OCI-LY7 (cell line): ENCODE measurements around the gene ZBTB20. TPM values are rescaled to one million over a fixed set of nuclear protein-coding genes. Genes with fewer than 3 reads are reported as not detected.

Source experiments
- BruUV-seq: library from RNA; stranded (reverse); fragments of 400-500 nt; replicated peaks from 2 replicates; lab custom pipeline; 2021; lab: Mats Ljungman, UMichigan
- CTCF ChIA-PET: fragments of 300-600 bp; sonication (Branson Sonifier 250); formaldehyde crosslinking; loops from one replicate; lab custom pipeline; 2022; ENCODE audit warnings: antibody characterized with exemption; ENCODE audit not compliant: unreplicated experiment; lab: Charles Lee
- POLR2A ChIA-PET: fragments of 300-600 bp; sonication (Branson Sonifier 250); formaldehyde crosslinking; loops from one replicate; lab custom pipeline; 2022; ENCODE audit warnings: antibody characterized with exemption; lab: Charles Lee
- DNase-seq: peaks from one replicate; pipeline ENCODE4 v3.0.0-alpha.2; 2015; ENCODE audit warnings: low spot score
- H2AFZ ChIP-seq: fragments of 200-600 bp; sonication (generic), shearing (Covaris generic); 2 replicates; pipeline ENCODE4 v1.6.1; 2014; ENCODE audit warnings: mild to moderate bottlenecking, antibody characterized with exemption, low read length, moderate library complexity
- H3K27ac ChIP-seq: fragments of 200-600 bp; sonication (generic); 2 replicates; pipeline ENCODE4 v1.5.1; 2014; ENCODE audit warnings: mixed run types, low read depth, mild to moderate bottlenecking, moderate library complexity, low read length, inconsistent platforms; ENCODE audit not compliant: poor library complexity, severe bottlenecking
- H3K36me3 ChIP-seq: fragments of 200-600 bp; sonication (generic); 2 replicates; pipeline ENCODE4 v1.6.1; 2014; ENCODE audit warnings: mild to moderate bottlenecking, antibody characterized with exemption, low read length, moderate library complexity, mixed read lengths; ENCODE audit not compliant: insufficient read depth
- H3K4me1 ChIP-seq: fragments of 200-600 bp; sonication (generic); 2 replicates; pipeline ENCODE4 v1.5.1; 2014; ENCODE audit warnings: mild to moderate bottlenecking, low read length; ENCODE audit not compliant: insufficient read depth, poor library complexity, severe bottlenecking
- H3K4me2 ChIP-seq: fragments of 200-600 bp; sonication (generic); 2 replicates; pipeline ENCODE4 v1.6.1; 2014; ENCODE audit warnings: mild to moderate bottlenecking, low read length
- H3K4me3 ChIP-seq: fragments of 200-600 bp; sonication (generic); 2 replicates; pipeline ENCODE4 v1.5.1; 2014; ENCODE audit warnings: mild to moderate bottlenecking, low read depth, low read length; ENCODE audit not compliant: poor library complexity, severe bottlenecking
- H3K79me2 ChIP-seq: fragments of 200-600 bp; sonication (generic); 2 replicates; pipeline ENCODE4 v1.6.1; 2016; ENCODE audit warnings: low read depth, mild to moderate bottlenecking, low read length, moderate library complexity, mixed read lengths; ENCODE audit not compliant: insufficient read depth
- H3K9me2 ChIP-seq: fragments of 200-600 bp; sonication (generic); 2 replicates; pipeline ENCODE4 v1.6.1; 2016; ENCODE audit warnings: mild to moderate bottlenecking, low read length, mixed read lengths; ENCODE audit not compliant: insufficient read depth
- H3K9me3 ChIP-seq: fragments of 200-600 bp; sonication (generic); 2 replicates; pipeline ENCODE4 v1.6.1; 2014; ENCODE audit warnings: mild to moderate bottlenecking, mixed run types, low read length, mixed read lengths
- H4K20me1 ChIP-seq: fragments of 200-600 bp; sonication (generic); 2 replicates; pipeline ENCODE4 v1.6.1; 2014; ENCODE audit warnings: mild to moderate bottlenecking, antibody characterized with exemption, low read length, moderate library complexity, mixed read lengths; ENCODE audit not compliant: insufficient read depth
- EZH2phosphoT487 ChIP-seq: fragments of 200-600 bp; sonication (generic); IDR thresholded peaks from 2 replicates; pipeline ENCODE4 v1.6.1; 2018; ENCODE audit warnings: low read depth, borderline replicate concordance, mild to moderate bottlenecking, mixed run types, antibody characterized with exemption, low read length, moderate library complexity, mixed read lengths
- intact Hi-C: fragments of 100-400 bp; cut with micrococcal nuclease; formaldehyde crosslinking; loops from one replicate; pipeline ENCODE4 v1.10.0; 2022; ENCODE audit not compliant: unreplicated experiment
- total RNA-seq, 2 experiments: library from RNA; depleted of rRNA in 1 of 2; stranded (reverse); fragments of >200 nt in 1 of 2; shearing (Covaris generic) in 1 of 2; gene quantifications; 2 replicates each; pipeline ENCODE4 v1.2.3, GENCODE V29; 2014 to 2022
- TF ChIP-seq, protein P1 (sequence below): fragments of 200-600 bp; sonication (generic); conservative IDR thresholded peaks from 2 replicates; pipeline ENCODE4 v1.5.1; 2014; ENCODE audit warnings: mild to moderate bottlenecking, antibody characterized with exemption, low read length, moderate library complexity, mixed read lengths

ZBTB20 gene
- total RNA-seq, 2 experiments from 2014 or later: 5.5 to 11.8 TPM

DNA sequence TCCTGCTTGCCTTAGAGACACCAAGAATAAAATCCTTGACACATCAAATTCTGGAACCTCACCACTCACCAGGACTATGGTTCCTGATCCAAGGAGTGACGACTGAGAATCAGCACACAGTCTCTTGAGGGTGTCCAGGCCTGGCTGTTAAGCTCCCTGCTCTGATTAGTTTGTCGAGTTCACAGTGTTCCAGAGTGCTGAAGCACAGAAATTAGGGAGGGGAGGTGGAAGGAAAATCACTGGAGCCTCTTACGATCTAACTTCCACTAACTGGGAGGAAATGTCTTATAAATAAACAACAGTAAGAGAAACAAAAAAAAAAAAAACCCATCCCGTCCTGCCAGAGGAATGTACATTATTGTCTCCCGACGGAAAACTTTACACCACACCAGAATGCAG, 523.0 kb downstream of the ZBTB20 start:
- CTCF ChIA-PET: no interaction called here
- H3K4me3 ChIP-seq: no peak overlapping the region
- BruUV-seq: no TSS peak
- DNase-seq: no peak
- H3K4me2 ChIP-seq: no peak overlapping the region
- no peak overlapping the region for H3K27ac ChIP-seq
- no peaks in the 10 kb centered on the region for H4K20me1 ChIP-seq
- H3K79me2 ChIP-seq: no peaks in the 10 kb centered on the region
- no peaks in the 10 kb centered on the region for H3K9me2 ChIP-seq
- TF ChIP-seq EZH2phosphoT487: no peak
- TF ChIP-seq, protein P1, sequence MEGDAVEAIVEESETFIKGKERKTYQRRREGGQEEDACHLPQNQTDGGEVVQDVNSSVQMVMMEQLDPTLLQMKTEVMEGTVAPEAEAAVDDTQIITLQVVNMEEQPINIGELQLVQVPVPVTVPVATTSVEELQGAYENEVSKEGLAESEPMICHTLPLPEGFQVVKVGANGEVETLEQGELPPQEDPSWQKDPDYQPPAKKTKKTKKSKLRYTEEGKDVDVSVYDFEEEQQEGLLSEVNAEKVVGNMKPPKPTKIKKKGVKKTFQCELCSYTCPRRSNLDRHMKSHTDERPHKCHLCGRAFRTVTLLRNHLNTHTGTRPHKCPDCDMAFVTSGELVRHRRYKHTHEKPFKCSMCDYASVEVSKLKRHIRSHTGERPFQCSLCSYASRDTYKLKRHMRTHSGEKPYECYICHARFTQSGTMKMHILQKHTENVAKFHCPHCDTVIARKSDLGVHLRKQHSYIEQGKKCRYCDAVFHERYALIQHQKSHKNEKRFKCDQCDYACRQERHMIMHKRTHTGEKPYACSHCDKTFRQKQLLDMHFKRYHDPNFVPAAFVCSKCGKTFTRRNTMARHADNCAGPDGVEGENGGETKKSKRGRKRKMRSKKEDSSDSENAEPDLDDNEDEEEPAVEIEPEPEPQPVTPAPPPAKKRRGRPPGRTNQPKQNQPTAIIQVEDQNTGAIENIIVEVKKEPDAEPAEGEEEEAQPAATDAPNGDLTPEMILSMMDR: no peak
- H3K4me1 ChIP-seq: no peaks in the 10 kb centered on the region
- H3K36me3 ChIP-seq: no peaks in the 10 kb centered on the region
- no peak overlapping the region for H2AFZ ChIP-seq
- intact Hi-C loops: no loop called here
- H3K9me3 ChIP-seq: no peaks in the 10 kb centered on the region
- POLR2A ChIA-PET: interaction anchor here (0.7 kb wide), 1 partner anchor 24 kb away, joined by 5 read pairs; no protein-coding TSS in a partner anchor

DNA sequence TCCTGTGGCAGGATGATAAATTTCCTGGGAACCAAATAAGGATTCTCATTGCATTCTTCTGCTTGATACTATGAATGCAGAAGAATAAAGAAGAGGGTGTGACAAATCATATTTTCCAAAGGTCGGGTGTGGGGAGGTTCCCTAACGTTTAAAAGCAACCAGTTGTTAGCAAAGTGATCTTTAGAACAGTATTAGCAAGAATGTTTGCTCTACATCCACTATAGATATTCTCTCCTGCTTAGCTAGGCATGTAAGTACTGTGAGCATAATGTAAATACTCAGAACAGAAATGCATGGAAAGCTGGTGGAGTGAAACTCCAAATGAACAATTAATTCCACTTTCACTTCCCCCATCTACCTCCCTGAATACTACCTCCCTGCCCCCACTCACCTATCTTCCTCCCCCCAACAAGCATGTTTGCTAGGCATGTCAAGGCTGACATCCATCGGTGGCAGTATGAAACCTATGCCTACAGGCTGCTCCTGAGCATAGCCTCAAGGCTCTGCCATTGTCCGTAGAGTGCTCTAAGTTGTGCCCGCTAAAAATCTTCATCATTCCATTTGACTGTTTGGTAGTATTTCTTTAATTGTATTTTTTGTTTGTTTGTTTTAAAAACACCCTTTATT, 523.6 kb downstream of the ZBTB20 start:
- BruUV-seq: no TSS peak

DNA sequence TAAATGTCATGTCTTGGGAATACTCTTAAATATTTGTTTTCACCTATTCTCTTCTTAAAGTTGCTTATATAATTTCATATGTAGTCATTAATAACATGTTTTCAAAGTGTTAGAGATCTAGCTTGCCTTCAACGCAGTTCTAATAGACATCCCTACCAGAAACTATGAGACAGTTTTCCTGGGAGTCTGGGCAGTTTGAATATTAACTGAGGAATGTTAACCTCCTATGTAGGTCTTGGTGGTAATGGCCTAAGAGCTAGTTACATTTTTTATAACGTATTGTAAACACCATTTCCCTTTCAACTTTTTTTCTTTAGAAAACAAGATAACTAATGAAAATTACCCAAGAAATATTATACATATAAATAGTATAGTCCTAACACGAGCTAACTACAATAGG, 525.1 kb downstream of the ZBTB20 start:
- CTCF ChIA-PET: no interaction called here
- no TSS peak for BruUV-seq
- Histone ChIP-seq H3K79me2 (no peaks in the 10 kb centered on the region), H3K9me2 (no peaks in the 10 kb centered on the region), H3K4me1 (no peaks in the 10 kb centered on the region), H3K36me3 (no peaks in the 10 kb centered on the region), H3K27ac (no peak overlapping the region), H4K20me1 (no peaks in the 10 kb centered on the region), H3K4me2 (no peak overlapping the region), H2AFZ (no peak overlapping the region), H3K9me3 (no peaks in the 10 kb centered on the region), H3K4me3 (no peak overlapping the region)
- TF ChIP-seq, protein P1: no peak
- POLR2A ChIA-PET: interaction anchor here (0.8 to 1.3 kb wide), 2 partner anchors 9 to 53 kb away, joined by 3 read pairs; no protein-coding TSS in a partner anchor
- intact Hi-C loops: no loop called here
- no peak for DNase-seq

More for the DNA sequence above, 523.6 kb downstream of the ZBTB20 start:
- Histone ChIP-seq H3K79me2 (no peaks in the 10 kb centered on the region), H3K36me3 (no peaks in the 10 kb centered on the region), H4K20me1 (no peaks in the 10 kb centered on the region), H3K9me3 (no peaks in the 10 kb centered on the region), H3K27ac (no peak overlapping the region), H3K4me1 (no peaks in the 10 kb centered on the region), H3K4me2 (no peak overlapping the region), H2AFZ (no peak overlapping the region), H3K4me3 (no peak overlapping the region), H3K9me2 (no peaks in the 10 kb centered on the region)
- ChIA-PET POLR2A (interaction anchor here (0.7 kb wide), 1 partner anchor 25 kb away, joined by 5 read pairs; no protein-coding TSS in a partner anchor), CTCF (no interaction called here)
- intact Hi-C loops: no loop called here
- DNase-seq: no peak
- no peak for TF ChIP-seq EZH2phosphoT487
- TF ChIP-seq, protein P1: no peak
